GM19025 (cell line): ENCODE results near the gene PCDHA7.
"Not testable (repeated sequence)": the region's sequence is repeated elsewhere in the genome, so short reads cannot be mapped to it uniquely, and the experiment has no call there.

Experiments
- ATAC-seq: cut with Tn5 transposase; IDR thresholded peaks from one replicate; pipeline ENCODE4 v1.9.1; 2021; ENCODE audit warnings: mild to moderate bottlenecking, low read depth, moderate library complexity; ENCODE audit not compliant: unreplicated experiment

The PCDHA7 gene

DNA sequence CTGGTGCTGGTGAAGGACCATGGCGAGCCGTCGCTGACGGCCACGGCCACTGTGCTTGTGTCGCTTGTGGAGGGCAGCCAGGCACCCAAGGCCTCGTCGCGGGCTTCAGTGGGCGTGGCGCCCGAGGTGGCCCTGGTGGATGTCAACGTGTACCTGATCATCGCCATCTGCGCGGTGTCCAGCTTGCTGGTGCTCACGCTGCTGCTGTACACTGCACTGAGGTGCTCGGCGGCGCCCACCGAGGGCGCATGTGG, 23.8 kb downstream of the PCDHA7 start:
- ATAC-seq: no peak

DNA sequence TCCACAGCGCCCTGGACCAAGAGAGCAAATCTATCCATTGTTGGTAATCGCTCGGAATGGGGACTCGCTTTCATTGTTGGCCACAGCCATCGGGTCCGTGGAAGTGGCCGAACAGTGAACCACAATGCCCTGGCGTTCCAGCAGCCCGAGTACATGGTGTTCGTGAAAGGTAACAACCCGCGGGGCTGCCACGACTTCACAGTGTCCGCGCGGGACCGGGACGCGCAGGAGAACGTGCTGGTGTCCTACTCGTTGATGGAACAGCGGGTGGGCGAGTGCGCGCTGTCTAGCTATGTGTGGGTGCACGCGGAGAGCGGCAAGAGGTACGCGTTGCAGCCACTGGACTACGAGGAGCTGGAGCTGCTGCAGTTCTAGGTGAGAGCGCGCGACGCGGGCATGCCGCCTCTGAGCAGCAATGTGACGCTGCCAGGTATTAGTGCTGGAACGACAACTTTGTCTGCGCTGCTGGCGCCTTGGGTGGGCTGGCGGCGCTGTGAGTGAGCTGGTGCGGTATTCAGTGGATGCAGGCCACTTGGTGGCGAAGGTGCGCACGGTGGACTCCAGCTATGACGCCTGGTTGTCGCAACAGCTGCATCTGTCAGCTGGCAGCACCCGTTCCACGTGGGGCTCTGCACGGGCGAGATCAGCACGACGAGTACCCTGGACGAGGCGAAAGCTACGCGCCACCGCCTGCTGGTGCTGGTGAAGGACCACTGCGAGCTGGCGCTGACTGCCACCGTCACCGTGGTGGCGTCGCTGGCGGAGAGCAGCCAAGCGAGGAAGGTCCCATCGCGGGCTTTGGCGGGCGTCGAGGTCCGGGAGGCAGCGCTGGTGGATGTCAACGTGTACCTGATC, 28.6 kb downstream of the PCDHA7 start:
- no peak for ATAC-seq

DNA sequence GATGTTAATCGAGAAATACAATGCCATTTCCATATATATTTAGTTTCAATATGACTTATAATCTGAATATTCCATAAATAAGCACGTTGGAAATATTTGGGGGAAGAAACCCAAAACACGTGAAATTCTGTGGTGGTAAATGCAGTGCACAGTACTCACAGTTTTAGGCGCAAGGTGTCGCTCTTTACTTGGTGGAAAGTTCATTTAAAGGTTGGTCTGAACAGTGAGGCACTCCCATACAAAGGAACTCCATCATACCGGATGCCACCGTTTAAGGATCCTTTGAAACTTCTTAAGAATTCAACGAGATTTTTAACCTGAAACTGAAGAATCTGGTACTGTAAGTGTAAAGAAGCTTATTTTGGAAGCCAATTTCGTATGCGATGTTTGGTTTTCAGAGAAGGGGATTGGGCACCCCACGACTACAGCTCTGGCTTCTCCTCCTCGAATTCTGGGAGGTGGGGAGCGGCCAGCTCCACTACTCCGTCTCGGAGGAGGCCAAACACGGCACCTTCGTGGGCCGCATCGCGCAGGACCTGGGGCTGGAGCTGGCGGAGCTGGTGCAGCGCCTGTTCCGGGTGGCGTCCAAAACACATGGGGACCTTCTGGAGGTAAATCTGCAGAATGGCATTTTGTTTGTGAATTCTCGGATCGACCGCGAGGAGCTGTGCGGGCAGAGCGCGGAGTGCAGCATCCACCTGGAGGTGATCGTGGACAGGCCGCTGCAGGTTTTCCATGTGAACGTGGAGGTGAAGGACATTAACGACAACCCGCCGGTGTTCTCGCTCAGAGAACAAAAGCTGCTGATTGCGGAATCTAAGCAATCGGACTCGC, 34.9 kb downstream of the PCDHA7 start, which contains the start of gene PCDHA11:
Gene PCDHA11 (plus strand): TSS at position 237 of the 834 bp plus-strand sequence. CDS start 147 bp downstream, at position 384.
- ATAC-seq: no peak

DNA sequence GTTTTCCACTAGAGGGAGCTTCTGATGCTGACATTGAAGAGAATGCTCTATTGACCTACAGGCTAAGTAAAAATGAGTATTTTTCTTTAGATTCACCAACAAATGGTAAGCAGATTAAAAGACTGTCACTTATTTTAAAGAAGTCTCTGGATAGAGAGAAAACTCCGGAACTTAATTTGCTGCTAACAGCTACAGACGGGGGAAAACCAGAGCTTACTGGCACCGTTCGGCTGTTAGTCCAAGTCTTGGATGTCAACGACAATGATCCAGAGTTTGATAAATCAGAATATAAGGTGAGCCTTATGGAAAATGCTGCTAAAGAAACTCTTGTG, 35.5 kb downstream of the PCDHA7 start:
- no peak for ATAC-seq

DNA sequence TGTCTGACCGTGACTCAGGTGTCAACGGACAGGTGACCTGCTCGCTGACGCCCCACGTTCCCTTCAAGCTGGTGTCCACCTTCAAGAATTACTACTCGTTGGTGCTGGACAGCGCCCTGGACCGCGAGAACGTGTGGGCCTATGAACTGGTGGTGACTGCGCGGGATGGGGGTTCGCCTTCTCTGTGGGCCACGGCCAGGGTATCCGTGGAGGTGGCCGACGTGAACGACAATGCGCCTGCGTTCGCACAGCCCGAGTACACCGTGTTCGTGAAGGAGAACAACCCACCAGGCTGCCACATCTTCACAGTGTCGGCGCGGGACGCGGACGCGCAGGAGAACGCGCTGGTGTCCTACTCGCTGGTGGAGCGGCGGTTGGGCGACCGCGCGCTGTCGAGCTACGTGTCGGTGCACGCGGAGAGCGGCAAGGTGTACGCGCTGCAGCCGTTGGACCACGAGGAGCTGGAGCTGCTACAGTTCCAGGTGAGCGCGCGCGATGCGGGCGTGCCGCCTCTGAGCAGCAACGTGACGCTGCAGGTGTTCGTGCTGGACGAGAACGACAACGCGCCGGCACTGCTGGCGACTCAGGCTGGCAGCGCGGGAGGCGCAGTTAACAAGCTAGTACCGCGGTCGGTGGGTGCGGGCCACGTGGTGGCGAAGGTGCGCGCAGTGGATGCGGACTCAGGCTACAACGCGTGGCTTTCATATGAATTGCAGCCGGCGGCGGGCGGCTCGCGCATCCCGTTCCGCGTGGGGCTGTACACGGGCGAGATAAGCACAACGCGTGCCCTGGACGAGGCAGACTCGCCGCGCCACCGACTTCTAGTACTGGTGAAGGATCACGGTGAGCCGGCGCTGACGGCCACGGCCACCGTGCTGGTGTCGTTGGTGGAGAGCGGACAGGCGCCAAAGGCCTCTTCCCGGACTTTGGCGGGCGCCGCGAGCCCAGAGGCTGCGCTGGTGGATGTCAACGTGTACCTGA, 36.4 kb downstream of the PCDHA7 start:
- no peak for ATAC-seq

DNA sequence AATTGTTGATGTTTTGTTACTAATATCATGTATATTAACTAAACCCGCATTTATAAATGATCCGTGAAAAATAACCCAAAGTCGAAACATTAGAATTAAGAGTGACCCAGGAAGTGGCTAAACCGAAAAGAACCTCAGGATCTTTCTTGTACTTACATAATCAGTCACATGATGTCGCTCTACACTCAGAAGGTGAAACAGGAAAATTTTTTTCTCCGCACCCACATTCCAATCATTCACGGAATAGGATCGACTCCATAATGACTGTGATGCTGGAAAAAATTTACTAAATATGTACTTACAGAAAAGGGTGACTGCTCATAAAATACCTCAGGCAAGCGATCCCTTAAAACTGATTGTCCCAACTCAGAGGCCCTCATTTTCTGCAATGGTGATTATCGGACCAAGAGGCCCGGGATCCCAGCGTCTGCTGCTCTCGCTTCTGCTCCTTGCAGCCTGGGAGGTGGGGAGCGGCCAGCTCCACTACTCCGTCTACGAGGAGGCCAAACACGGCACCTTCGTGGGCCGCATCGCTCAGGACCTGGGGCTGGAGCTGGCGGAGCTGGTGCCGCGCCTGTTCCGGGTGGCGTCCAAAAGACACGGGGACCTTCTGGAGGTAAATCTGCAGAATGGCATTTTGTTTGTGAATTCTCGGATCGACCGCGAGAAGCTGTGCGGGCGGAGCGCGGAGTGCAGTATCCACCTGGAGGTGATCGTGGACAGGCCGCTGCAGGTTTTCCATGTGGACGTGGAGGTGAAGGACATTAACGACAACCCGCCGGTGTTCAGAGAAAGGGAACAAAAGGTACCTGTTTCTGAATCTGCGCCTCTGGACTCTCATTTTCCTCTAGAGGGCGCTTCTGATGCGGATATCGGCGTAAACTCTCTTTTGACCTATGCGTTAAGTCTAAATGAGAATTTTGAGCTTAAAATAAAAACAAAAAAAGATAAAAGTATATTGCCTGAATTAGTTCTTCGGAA, 41.3 kb downstream of the PCDHA7 start, which contains the start of gene PCDHA12:
Gene PCDHA12 (plus strand): TSS at position 224 of the 981 bp plus-strand sequence. CDS start 165 bp downstream, at position 389.
- no peak for ATAC-seq

DNA sequence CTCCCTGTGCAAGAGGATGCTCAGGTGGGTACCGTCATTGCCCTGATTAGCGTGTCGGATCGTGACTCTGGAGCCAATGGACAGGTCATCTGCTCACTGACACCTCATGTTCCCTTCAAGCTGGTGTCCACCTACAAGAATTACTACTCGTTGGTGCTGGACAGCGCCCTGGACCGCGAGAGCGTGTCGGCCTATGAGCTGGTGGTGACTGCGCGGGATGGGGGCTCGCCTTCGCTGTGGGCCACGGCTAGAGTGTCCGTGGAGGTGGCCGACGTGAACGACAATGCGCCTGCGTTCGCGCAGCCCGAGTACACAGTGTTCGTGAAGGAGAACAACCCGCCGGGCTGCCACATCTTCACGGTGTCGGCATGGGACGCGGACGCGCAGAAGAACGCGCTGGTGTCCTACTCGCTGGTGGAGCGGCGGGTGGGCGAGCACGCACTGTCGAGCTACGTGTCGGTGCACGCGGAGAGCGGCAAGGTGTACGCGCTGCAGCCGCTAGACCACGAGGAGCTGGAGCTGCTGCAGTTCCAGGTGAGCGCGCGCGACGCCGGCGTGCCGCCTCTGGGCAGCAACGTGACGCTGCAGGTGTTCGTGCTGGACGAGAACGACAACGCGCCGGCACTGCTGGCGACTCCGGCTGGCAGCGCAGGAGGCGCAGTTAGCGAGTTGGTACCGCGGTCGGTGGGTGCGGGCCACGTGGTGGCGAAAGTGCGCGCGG, 42.6 kb downstream of the PCDHA7 start:
- not testable (repeated sequence) for ATAC-seq

DNA sequence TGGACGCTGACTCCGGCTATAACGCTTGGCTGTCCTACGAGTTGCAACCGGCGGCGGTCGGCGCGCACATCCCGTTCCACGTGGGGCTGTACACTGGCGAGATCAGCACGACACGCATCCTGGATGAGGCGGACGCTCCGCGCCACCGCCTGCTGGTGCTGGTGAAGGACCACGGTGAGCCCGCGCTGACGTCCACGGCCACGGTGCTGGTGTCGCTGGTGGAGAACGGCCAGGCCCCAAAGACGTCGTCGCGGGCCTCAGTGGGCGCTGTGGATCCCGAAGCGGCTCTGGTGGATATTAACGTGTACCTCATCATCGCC, 43.2 kb downstream of the PCDHA7 start:
- no peak for ATAC-seq

DNA sequence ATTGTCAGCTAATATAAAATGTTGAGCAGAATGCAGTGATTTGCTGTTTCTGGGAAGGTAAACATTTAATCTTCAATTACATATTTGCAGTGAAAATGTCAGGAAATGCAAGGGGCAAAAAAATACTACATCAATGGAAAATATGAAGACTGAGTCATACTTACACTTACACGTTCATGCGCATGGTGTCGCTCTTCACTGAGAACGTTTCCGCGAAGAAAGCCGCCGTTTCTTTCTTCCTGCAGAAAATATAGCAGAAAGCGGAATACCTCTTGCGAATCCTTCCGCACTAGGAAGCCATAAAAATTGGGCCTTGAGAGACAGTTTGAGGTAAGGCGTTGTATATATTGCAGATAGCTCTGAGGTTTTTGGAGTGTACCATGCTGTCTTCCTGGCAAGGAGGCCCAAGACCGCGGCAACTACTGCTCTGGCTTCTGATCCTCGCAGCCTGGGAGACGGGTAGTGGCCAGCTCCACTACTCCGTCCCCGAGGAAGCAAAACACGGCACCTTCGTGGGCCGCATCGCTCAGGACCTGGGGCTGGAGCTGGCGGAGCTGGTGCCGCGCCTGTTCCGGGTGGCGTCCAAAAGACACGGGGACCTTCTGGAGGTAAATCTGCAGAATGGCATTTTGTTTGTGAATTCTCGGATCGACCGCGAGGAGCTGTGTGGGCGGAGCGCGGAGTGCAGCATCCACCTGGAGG, 48.0 kb downstream of the PCDHA7 start, which contains the start of gene PCDHA13:
Gene PCDHA13 (plus strand): TSS at position 236 of the 702 bp plus-strand sequence. CDS start 145 bp downstream, at position 381.
- no peak for ATAC-seq

DNA sequence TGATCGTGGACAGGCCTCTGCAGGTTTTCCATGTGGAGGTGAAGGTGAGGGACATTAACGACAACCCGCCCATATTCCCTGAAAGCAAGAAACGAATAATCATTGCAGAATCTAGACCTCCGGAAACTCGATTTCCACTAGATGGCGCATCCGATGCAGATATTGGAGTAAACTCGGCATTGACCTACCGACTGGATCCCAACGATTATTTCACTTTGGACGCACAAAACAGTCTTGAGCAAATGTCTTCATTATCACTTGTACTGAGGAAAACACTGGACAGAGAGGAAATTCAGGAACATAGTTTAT, 48.5 kb downstream of the PCDHA7 start:
- no peak for ATAC-seq

DNA sequence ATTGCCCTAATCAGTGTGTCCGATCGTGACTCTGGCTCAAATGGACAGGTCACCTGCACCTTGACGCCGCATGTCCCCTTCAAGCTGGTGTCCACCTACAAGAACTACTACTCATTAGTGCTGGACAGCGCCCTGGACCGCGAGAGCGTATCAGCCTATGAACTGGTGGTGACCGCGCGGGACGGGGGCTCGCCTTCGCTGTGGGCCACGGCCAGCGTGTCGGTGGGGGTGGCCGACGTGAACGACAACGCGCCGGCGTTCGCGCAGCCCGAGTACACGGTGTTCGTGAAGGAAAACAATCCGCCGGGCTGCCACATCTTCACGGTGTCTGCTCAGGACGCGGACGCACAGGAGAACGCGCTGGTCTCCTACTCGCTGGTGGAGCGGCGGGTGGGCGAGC, 49.3 kb downstream of the PCDHA7 start:
- ATAC-seq: no peak

DNA sequence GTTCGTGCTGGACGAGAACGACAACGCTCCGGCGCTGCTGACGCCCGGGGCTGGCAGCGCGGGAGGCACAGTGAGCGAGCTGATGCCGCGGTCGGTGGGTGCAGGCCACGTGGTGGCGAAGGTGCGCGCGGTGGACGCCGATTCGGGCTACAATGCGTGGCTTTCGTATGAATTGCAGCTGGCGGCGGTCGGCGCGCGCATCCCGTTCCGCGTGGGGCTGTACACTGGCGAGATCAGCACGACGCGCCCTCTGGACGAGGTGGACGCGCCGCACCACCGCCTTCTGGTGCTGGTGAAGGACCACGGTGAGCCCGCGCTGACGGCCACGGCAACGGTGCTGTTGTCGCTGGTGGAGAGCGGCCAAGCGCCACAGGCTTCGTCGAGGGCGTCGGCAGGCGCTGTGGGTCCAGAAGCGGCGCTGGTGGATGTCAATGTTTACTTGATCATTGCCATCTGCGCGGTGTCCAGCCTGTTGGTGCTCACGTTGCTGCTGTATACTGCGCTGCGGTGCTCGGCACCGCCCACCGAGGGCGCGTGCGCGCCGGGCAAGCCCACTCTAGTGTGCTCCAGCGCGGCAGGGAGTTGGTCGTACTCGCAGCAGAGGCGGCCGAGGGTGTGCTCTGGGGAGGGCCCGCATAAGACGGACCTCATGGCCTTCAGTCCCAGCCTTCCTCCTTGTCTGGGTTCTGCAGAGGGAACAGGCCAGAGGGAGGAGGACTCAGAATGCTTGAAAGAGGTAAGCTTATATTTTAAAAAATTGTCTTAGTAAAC, 50.0 kb downstream of the PCDHA7 start:
- ATAC-seq: no peak
